ENCODE measurements around the gene CBX1.
"Not testable (repeated sequence)": the region's sequence is repeated elsewhere in the genome, so short reads cannot be mapped to it uniquely, and the experiment has no call there.

CBX1 gene

DNA sequence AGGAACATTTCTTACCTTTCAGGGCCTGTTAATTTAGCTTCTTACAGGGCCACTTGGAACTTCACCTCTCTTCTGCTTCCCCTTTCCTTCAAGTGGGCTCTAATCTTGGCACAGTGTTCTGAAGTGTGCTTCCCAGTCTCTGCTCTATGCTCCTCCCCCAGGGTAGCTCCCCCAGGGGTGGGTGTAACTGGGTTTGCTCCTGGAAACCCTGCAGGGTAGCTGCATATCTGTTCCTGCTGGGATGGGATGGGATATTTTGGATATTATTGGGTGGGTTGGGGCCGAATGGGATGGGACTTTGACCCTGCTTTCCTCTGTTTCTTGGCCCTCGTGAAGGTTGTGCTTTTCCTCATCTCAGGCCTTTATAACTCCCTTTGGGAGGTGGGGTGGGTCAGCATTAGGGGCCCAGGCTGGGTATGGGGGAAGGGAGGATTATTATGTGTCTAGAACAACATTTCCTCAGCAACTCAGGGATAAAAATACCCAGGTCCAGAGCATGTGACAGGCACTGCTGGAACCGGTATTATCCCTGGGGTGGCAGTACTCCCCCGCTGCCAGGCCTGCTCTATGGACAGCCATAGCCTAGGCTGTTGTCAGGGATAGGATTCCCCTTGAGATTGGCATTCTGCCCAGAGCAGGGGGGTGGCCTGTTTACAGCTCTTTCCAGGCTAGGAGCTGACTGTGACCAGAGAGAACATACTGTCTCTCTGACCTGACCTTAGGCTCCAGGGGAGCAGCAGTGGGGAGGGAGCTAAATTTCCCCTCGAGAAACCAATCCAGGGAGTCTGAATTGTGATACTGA, 48.1 kb downstream of the CBX1 start:
- DNase-seq (ENCODE audit: low read depth in 2 of 2), result no peak

GRCh38 chr17:48051706-48052486, 49.4 kb downstream of the CBX1 start:
- DNase-seq (ENCODE audit: low read depth in 2 of 2), result no peak

- no peak for DNase-seq (ENCODE audit: low read depth in 2 of 2)
Measured at GRCh38 chr17:48051283-48051682, 50.0 kb downstream of the CBX1 start.

- no peak for DNase-seq (ENCODE audit: low read depth in 2 of 2)
Measured at GRCh38 chr17:48048384-48049126, 52.7 kb downstream of the CBX1 start.

GRCh38 chr17:48047741-48048383, 53.4 kb downstream of the CBX1 start, which contains the start of gene NFE2L1:
NFE2L1 (plus strand) TSS chr17:48048359; CDS start chr17:48051119, 2,760 bp downstream.
- DNase-seq (ENCODE audit: low read depth in 2 of 2), result peak; percentile 92 to 93

- no peak for DNase-seq (ENCODE audit: low read depth in 2 of 2)
Measured at GRCh38 chr17:48047113-48047740, 54.1 kb downstream of the CBX1 start.

- no peak for DNase-seq (ENCODE audit: low read depth in 2 of 2)
Measured at GRCh38 chr17:48046296-48046695, 55.0 kb downstream of the CBX1 start.

- no peak for DNase-seq (ENCODE audit: low read depth in 2 of 2)
Measured at GRCh38 chr17:48045316-48046001, 55.8 kb downstream of the CBX1 start.

- no peak for DNase-seq (ENCODE audit: low read depth in 2 of 2)
Measured at GRCh38 chr17:48044851-48045250, 56.4 kb downstream of the CBX1 start.

DNA sequence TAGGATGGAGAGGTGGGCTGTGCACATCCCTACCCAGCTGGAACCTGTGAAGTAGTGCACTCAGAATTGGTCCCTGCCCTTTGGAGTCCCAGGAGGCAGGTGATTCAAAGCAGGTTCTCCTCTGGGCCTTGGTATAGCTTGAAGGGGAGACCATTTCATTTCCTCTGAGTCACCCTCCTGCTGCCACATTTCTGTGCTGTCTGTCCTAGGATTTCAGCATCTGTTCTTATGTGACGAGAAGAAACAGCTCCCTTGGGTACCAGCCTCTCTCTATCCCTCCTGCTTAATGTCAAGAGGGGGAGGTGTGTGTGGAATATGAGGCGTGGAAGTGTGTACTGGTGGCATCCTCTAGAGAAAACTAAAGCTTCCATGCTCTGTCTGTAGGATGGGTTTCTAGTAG, 58.1 kb downstream of the CBX1 start:
- DNase-seq (ENCODE audit: low read depth in 2 of 2), result no peak

DNA sequence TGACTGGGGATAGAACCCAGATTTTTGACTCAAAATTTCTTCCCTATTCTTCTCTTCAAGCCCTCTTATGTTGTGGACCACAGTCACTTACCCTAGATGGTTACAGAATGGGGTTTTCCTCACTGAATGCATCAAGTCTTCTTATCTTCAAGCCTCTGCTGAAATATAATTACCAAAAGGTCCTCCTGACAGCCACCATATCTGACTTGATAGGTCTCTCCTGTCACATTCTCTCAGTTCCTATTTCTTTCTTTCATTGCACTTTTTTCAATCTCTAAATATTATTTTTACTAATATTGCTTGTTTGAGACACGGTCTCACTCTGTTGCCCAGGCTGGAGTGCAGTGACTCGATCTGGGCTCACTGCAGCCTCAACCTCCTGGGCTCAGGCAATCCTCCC, 62.6 kb downstream of the CBX1 start:
- no peak for DNase-seq (ENCODE audit: low read depth in 2 of 2)

DNA sequence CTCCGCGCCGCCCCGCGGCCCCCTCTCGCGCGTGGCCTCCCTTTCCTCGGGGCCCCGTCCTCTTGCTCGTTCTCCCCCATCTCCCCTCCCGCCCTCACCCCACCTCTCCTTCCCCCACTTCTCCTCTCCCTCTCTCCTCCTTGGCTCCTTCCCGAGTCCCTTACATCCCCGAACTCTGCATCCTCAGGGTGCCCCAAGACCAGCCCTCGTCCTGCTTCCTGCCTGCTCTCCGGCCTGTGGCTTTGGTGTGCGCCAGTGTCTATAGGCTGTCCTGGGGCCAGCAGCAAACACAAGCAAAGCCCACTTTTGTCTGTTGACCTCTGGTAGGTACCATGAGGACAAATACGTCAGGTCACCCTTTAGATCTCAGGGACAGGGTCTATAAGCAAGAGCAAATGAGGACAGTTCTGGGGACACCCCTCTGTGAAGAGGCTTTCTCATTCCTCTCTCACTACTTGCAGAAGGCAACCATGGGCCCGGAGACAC, 63.4 kb downstream of the CBX1 start:
- DNase-seq (ENCODE audit: low read depth in 2 of 2), result no peak

- no peak for DNase-seq (ENCODE audit: low read depth in 2 of 2)
Measured at GRCh38 chr17:48037036-48037837, 64.0 kb downstream of the CBX1 start, which contains the start of gene COPZ2. COPZ2 (minus strand) TSS chr17:48037797; CDS start chr17:48037777, 20 bp downstream.

DNA sequence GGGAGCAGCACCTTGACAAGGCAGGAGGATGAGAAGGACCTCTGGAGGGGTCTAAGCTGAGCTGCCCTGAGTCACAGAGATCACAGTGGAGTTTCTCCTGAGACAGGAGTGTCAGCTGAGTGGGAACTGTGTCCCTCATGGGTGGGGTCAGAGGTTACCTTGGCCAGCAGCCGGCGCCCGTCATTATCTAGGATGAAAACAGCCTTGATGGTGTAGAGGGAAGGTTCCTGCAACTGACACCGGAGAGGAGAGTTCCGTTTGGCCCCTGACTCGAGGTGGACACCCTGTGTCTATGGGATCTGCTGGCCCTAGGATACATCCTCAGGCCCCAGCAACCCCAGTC, 64.6 kb downstream of the CBX1 start:
- DNase-seq (ENCODE audit: low read depth in 2 of 2), result no peak

DNA sequence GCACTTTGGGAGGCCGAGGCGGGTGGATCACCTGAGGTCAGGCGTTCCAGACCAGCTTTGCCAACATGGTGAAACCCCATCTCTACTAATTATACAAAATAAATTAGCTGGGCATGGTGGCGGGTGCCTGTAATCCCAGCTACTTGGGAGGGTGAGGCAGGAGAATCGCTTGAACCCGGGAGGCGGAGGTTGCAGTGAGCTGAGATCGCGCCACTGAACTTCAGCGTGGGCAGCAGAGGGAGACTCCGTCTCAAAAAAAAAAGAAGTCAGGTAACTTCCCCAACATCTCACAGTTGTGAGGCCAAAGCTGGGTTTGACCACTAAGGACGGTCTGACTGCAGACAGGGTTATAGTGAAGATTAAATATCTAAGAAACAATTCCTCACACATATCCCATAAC, 66.5 kb downstream of the CBX1 start:
- not testable (repeated sequence) for DNase-seq (ENCODE audit: low read depth in 2 of 2)

GRCh38 chr17:48031966-48032365, 69.3 kb downstream of the CBX1 start:
- DNase-seq (ENCODE audit: low read depth in 2 of 2), result no peak

- DNase-seq (ENCODE audit: low read depth in 2 of 2), result no peak
Measured at GRCh38 chr17:48030531-48030930, 70.7 kb downstream of the CBX1 start.

- no peak for DNase-seq (ENCODE audit: low read depth in 2 of 2)
Measured at GRCh38 chr17:48028736-48029135, 72.5 kb downstream of the CBX1 start.

DNA sequence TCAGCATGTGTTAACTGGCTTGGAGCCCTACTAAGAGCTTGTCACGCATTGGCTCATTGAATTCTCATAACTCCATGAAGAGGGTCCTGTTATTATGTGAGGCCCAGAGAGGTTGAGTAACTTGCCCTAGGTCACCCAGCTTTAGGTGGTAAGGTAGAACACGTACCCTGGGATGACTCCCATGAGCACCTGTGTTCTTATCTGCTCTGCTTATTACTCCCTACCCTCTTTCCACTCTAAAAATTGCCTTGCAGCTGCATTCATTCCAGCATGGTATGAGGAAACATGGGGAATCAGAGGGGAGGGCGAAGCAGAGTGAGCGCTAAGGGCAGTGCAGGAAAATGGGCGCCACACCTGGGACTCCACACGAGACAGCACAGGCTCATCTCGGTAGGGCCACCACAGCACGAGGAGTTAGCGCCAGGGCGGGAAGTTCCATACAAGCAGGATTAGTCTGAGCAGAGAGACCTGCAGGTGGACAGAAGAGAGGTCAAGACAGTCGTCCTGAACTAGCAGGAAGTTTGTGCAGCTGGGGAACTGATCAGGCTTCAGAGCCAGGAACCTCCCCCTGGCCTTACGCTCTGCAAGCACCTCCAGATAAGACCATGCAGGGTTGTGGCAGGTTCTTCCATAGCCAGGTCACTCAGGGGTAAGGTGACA, 73.8 kb downstream of the CBX1 start:
- DNase-seq (ENCODE audit: low read depth in 2 of 2), result no peak

Measured in stimulated activated CD8-positive, alpha-beta memory T cell treated with anti-CD3 and anti-CD28 coated beads, Interleukin-7, amount 100 ng/mL, for 1 hour (primary cell).